ENCODE measurements around the gene PGA5.
"Not testable (repeated sequence)": the region's sequence is repeated elsewhere in the genome, so short reads cannot be mapped to it uniquely, and the experiment has no call there.

- TF ChIP-seq CTCF, POLR2A (IDR thresholded peaks at IDR 0.05): not testable (repeated sequence)
These were observed 10.1 kb downstream of the PGA5 start for GRCh38 chr11:61250796-61251765.
